ENCODE measurements around the gene CECR2. TPM values are rescaled to one million over a fixed set of nuclear protein-coding genes. Genes with fewer than 3 reads are reported as not detected.
A peak's percentile ranks its signal among the peaks of the same experiment; 100 is the strongest.

CECR2 gene
- total RNA-seq, 4 donors from 2014 or later = 1.8 to 2.7 (median 2.2) TPM

GRCh38 chr22:17523925-17524324, 154.7 kb downstream of the CECR2 start:
- DNase-seq (ENCODE audit: low spot score in 2 of 2) = no peak
- TF ChIP-seq POLR2A (IDR thresholded peaks at IDR 0.05) = no peak
- TF ChIP-seq CTCF (IDR thresholded peaks at IDR 0.05) = no peak
- no peak overlapping the region for H3K4me3 ChIP-seq (ENCODE audit: low read depth, poor library complexity, severe bottlenecking)
- intact Hi-C loops (cut with DNase I; ENCODE audit: low total_unique reads) = no loop called here
- WGBS, 2 donors = 84 to 89% methylated on average over 10 of the region's 10 CpGs

GRCh38 chr22:17536269-17536668, 167.0 kb downstream of the CECR2 start:
- TF ChIP-seq POLR2A (IDR thresholded peaks at IDR 0.05) (no peak), CTCF (IDR thresholded peaks at IDR 0.05) (no peak)
- WGBS, 2 donors = 31 to 39% methylated on average over 5 of the region's 5 CpGs
- no peak overlapping the region for H3K4me3 ChIP-seq (ENCODE audit: low read depth, poor library complexity, severe bottlenecking)
- intact Hi-C loops (cut with DNase I; ENCODE audit: low total_unique reads) = no loop called here
- peak in 1 of 2 donors; percentile 76 for DNase-seq (ENCODE audit: low spot score in 2 of 2)

GRCh38 chr22:17537155-17537554, 167.9 kb downstream of the CECR2 start:
- H3K4me3 ChIP-seq (ENCODE audit: low read depth, poor library complexity, severe bottlenecking) = no peak overlapping the region
- WGBS, 2 donors = 66 to 86% methylated on average over 2 of the region's 2 CpGs
- no peak for DNase-seq (ENCODE audit: low spot score in 2 of 2)
- TF ChIP-seq CTCF (IDR thresholded peaks at IDR 0.05) (no peak), POLR2A (IDR thresholded peaks at IDR 0.05) (no peak)
- intact Hi-C loops (cut with DNase I; ENCODE audit: low total_unique reads) = no loop called here

- 91% methylated on average over 15 of the region's 15 CpGs for WGBS, 2 donors
- TF ChIP-seq CTCF (IDR thresholded peaks at IDR 0.05) (no peak), POLR2A (IDR thresholded peaks at IDR 0.05) (no peak)
- intact Hi-C loops (cut with DNase I; ENCODE audit: low total_unique reads) = no loop called here
- peak in 1 of 2 donors; percentile 54 for DNase-seq (ENCODE audit: low spot score in 2 of 2)
- H3K4me3 ChIP-seq (ENCODE audit: low read depth, poor library complexity, severe bottlenecking) = no peak overlapping the region
Measured at GRCh38 chr22:17540481-17540880, 171.2 kb downstream of the CECR2 start.

GRCh38 chr22:17541476-17541875, 172.2 kb downstream of the CECR2 start:
- H3K4me3 ChIP-seq (ENCODE audit: low read depth, poor library complexity, severe bottlenecking) = no peak overlapping the region
- no peak for DNase-seq (ENCODE audit: low spot score in 2 of 2)
- no peak for TF ChIP-seq CTCF (IDR thresholded peaks at IDR 0.05)
- TF ChIP-seq POLR2A (IDR thresholded peaks at IDR 0.05) = no peak
- intact Hi-C loops (cut with DNase I; ENCODE audit: low total_unique reads) = no loop called here
- whole genome bisulfite sequencing, 2 donors = 39 to 41% methylated on average over 7 of the region's 7 CpGs

- H3K4me3 ChIP-seq (ENCODE audit: low read depth, poor library complexity, severe bottlenecking) = no peak overlapping the region
- intact Hi-C loops (cut with DNase I; ENCODE audit: low total_unique reads) = no loop called here
- WGBS, 2 donors = 93 to 97% methylated on average over 14 of the region's 14 CpGs
- TF ChIP-seq POLR2A (IDR thresholded peaks at IDR 0.05) (no peak), CTCF (IDR thresholded peaks at IDR 0.05) (no peak)
- peak in 1 of 2 donors; percentile 59 for DNase-seq (ENCODE audit: low spot score in 2 of 2)
Measured at GRCh38 chr22:17542452-17542851, 173.2 kb downstream of the CECR2 start.
